ENCODE measurements around the gene ERCC4.
"Not testable (repeated sequence)": the region's sequence is repeated elsewhere in the genome, so short reads cannot be mapped to it uniquely, and the experiment has no call there.

Gene ERCC4

DNA sequence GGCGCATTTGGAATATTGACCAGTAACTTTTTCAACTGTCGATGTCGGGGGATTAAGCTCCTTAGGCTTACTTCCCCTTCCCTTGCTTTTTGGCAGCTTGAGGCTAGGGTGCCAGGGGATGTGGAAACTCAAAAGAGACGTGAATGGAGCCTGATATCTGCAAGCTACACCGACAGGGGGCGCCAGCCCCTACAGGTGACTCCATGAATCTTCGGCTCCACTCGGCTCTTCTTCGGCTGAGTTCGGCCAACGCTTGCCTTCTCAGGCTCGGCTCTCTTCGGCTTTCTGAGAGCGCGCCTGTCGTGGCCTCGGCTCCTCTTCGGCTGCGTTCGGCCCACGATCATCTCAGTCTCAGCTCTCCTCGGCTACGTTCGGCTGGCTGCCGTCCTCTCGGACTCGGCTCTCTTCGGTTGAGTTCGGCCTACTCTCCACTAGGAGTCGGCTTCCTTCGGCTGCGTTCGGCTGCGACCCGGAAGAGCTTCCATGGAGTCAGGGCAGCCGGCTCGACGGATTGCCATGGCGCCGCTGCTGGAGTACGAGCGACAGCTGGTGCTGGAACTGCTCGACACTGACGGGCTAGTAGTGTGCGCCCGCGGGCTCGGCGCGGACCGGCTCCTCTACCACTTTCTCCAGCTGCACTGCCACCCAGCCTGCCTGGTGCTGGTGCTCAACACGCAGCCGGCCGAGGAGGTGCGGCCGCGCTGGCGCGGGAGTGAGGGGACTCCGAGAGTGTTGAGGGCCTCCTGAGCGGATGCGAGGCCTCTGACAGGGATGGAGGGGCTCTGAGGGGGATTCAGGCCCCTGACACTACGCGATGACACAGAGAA lies at the start of gene ERCC4:
Gene ERCC4 (plus strand): TSS at position 472 of the 827 bp plus-strand sequence. CDS start 12 bp downstream, at position 484.
- DNase-seq, result peak; percentile 98

DNA sequence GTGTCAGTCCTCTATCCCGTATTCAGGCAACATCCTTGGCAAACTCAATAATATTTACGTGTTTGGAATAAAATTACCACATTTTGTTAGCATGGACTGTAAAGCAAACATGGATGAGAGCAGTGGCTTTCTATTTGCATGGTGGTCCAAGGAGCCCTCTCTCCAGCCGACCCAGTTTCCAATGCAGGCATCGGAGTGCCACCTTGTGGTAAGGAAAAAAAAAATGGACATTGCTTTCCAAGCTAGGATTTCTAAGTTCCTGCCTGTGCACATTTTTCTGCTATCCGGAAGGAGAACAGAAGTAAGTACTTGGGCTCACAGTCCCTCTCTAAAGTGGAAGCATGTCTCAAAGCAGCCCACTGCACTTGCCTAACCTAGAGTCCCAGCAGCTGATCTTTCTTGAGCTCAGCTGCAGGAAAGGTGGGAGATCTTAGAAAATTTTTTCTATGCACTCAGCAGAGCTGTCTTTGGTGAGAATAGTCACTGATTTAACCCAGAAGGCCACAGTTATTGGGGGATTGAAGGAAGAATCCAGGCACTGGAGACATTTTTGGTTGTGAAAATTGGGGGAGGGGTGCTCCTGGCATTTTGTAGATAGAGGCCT lies 46.0 kb upstream of the ERCC4 start:
- DNase-seq, result peak; percentile 16

DNA sequence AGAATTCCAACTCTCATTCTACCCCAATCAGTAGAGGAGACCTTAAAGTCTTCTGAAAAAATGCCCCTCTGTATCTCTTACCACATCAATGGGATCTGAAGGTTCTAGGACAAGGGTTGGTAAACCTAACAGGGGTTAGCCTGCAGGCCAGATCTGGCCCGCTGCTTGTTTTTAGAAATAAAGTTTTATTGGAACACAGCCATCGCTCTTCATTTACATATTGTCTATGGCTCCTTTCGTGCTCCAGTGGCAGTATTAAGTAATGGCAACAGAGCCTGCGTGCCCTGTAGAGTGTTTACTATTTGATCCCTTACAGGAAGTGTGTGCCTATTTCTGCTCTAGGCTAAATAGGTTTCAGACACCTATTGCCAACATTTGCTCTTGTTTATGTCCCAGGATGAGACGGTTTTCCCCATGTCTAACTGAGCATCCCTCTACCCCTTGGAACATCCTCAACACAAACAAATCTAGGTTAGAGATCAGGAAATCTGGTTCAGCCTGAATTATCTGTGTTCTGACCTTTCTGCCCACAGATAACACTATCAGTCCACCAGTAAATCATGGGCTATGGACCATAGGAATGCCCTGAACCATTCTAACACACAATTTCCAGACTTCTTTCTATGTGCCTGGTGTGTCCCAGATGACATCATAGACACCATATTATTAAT lies 44.2 kb upstream of the ERCC4 start:
- no peak for DNase-seq

DNA sequence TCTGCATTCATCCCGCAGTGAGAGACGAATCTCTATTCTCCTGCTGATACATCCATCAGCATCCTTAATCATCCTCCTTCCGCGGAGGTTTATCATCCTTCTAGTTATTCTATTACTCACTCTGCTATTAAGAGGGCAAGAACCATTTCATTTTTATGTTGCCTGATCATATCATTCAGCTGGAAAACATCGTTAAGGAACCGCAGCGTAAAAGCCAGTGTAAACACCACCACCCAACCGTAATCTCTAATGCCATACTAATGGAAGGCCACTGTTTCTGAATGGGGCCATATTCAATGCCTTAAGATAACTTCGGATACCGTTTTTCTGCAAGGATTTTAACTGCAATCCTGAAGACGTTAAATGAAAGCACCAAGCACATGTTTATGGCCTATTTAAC lies 36.7 kb upstream of the ERCC4 start:
- no peak for DNase-seq

DNA sequence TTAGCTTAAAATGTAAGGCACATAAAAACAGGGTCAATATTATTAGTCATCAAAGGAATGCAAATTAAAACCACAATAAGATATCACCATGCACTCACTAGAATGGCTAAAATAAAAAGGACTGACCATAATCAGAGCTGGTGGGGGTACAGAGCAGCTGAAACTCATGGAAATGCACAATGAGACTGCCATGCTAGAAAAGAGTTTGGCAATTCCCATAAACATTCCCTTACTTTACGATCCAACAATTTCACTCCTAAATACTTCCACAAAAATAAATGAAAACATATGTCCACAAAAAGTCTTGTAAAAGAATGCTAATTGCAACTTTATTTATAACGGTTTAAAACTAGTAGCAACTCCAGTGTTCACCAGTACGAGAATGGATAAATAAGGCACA lies 36.1 kb upstream of the ERCC4 start:
- no peak for DNase-seq

DNA sequence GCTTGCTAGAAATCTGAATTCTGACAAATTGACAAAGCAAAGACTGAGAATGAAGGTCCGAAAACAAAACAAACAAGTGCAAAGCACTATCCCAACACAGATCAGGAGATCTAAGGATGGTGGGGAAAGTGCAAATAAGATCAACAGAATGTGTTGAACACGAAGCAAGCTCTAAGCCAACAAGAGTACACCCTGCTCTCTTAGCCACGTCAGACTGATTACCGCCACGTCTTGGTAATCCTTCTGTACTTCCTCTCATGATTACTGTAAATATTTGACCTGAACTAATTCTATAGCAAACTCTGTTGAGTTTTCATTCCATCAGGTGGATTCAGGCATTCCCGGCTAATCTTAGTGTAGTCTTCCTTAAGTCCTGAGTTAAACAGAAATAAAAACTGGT lies 34.3 kb upstream of the ERCC4 start:
- no peak for DNase-seq

DNA sequence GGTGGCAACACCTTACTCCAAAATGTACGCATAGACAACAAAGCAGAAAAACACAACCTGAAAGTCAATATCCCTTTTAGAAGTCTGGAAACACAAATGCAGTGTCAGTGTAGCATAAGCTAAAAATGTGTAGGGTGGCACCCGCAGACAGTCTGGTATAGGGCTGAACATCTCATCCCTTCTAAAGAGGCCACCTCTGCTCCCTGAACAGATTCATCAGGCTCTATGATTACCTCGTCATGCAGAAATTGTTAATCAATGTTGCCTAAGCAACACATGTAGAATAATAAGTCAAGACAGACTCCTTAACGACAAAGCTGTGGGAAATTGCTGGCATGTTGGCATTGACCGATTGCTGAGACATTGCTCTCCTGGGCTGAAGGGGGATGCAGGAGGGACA lies 33.3 kb upstream of the ERCC4 start:
- DNase-seq, result no peak

DNA sequence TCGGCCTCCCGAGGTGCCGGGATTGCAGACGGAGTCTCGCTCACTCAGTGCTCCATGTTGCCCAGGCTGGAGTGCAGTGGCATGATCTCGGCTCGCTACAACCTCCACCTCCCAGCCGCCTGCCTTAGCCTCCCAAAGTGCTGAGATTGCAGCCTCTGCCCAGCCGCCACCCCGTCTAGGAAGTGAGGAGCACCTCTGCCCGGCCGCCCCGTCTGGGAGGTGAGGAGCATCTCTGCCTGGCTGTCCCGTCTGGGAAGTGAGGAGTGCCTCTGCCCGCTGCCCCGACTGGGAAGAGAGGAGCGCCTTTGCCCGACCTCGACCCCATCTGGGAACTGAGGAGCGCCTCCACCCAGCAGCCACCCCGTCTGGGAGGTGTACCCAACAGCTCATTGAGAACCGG lies 30.6 kb upstream of the ERCC4 start:
- DNase-seq, result not testable (repeated sequence)

DNA sequence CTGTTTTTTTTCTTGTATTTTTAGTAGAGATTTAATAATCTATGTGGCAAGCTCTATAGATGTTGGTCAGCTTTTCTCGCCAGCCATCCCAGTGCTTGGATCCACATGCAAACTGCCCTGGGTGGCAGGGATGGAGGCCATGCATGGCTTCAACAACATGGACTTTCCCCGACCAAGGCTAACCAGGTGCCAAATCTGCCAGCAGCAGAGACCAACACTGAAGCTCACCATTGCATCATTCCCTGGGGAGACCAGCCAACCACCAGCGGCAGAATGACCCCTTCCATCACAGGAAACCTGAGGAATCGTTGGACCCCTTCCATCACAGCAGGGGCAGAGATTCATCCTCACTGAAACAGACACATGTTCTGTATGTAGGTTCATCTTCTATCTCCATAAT lies 27.7 kb upstream of the ERCC4 start:
- no peak for DNase-seq

DNA sequence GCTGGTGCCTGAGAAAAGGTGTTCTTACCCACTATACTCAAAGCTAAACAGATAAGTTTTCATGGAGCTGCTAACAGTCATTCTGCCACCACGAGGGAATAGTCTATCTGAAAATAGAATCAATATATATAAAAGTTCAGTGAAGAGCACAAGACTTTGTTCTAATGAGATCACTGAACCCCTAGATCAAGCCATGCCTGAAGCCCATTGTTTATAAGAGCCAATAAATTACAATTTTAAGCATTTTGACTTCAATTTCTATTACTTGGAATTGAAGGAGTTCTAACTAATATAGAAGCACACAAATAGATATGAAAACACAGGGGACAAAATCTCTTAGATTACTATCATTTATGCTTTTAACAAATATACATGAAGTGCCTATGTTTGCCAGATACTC lies 24.4 kb upstream of the ERCC4 start:
- no peak for DNase-seq

DNA sequence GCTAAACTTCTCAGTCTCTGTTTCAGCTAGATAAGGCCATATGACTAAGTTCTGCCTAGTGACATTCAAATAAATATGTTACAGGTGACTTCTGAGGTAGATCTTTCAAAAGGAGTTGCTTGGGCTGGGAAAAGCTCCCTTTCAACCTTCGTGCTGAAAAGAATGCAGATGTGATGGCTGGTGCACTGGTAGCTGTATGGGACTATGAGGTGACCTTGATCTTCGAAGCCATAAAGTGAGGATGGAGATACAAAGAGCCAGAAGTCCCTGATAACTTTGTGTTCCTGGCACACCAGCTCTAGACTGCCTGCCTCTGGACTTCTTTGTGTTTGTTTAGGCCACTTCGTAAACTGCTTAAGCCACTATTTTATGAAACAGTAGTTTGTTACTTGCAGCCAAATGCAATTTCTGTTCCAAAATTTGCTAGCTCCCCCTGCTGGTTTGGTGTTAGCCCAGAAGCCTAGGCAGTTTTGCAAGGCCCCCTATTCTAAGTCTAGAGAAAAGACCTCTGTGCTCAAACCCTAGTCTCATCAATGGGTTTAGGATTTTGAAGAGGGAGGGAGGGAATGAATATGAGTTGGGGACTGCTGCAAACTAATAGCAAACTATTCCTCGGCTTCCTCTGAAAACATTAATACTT lies 23.3 kb upstream of the ERCC4 start:
- no peak for DNase-seq

DNA sequence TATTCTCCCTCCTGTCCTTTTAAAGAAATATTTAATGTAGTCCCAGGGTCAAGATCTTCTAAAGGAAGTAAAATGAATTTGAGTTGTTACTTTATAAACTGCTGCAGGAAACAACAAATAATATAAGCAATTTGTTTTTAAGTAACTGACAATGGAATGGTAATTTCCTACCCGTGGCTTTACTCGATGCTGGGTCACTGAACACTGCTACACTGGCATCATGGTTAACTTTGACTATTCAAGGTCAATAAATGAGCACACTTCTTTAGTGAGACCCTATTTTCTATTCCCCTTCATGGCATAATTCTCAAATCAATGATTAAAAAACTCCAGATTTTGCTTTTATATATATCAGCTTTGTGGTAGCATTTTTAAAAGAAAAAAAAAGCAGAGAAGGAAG lies 22.1 kb upstream of the ERCC4 start:
- DNase-seq, result no peak

DNA sequence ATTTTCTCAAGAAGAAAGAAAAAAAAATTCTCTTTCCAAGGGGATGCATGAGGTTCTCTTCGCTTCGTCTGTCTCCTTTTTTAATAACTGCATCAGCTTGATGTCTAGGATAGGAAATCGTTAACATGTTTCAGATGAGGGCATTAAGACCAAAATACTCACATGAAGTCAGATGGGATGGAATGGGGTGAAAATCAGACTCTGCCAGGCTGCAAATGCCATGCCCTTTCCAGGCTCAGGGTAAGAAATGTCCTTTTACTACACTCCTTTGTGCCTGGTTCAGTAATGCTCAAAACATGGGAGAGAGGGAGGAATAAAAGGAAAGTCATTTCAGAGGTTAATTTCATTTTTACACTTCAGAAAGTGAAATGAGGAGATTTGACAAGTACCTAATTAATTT lies 21.7 kb upstream of the ERCC4 start:
- no peak for DNase-seq

DNA sequence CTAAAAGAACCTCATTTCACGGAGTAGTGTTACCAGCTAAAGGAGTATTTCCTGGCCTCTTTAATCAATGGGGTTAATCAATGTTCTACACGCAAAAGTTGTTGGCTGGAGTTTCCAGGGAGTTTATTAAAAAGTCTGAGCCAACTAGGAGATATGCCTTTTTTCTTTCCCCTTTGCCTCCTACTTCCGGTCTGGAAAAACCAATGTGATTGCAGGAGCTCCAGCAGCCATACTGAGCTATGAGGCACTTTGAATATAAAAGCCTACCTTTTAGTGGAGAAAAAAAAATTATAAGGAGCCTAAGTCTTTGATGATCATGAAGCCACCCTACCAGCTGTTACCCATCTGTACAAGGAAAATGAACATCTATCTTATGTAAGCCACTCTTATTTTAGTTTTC lies 17.9 kb upstream of the ERCC4 start:
- DNase-seq, result no peak

DNA sequence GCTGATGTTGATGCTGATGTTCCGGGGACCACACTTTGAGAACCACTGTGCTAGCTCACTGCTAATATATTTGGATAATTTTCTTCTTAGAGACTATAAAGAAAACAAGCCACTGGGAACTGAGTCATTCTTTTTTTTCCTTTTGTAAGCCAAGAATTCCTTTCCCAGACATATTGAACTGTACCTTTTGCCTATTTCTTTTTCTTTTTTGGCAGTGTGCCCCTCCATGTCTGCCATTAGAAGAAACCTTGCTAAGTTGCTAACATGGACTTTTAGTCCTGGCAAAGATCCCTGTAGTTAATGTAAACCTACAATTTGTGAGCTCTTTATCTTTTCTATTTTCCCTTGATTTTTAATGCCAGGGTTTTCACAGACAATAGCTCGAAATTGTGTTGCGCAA lies 17.3 kb upstream of the ERCC4 start:
- DNase-seq, result no peak

DNA sequence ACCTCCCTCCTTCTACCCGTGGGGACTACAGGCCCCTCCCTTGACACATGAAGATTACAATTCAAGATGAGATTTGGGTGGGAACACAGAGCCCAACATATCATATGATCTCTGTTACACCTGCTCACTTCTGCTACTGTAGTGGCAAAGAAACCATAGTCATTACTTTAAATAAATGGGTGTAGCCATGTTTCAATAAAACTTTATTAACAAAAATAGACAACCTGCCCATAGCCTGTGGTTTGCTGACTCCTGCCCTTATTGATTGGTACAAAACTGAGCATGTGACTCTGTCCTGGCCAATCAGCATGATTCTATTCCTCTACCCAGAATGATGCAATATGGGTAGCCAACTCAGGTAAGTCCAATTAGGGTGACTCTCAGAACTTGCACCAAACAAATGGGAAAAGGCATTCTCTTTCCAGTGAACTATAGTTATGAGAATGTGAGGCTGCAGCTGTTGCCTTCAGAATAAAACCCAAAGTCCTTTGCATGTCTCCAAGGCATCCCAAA lies 15.7 kb upstream of the ERCC4 start:
- no peak for DNase-seq

DNA sequence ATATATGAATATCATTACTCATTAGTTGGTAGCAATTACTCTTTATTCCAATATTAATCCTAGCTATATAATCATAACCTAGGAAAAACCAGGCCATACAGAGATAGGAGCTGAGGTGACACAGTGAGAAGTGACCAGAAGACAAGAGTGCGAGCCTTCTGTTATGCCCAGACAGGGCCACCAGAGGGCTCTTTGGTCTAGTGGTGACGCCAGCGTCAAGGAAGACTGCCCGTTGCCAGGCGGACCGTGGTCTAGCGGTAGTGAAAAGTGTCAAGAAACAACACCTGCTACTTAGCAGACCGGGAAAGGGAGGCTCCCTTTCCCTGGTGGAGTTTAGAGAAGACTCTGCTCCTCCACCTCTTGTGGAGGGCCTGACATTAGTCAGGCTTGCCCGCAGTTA lies 15.1 kb upstream of the ERCC4 start:
- DNase-seq, result not testable (repeated sequence)

DNA sequence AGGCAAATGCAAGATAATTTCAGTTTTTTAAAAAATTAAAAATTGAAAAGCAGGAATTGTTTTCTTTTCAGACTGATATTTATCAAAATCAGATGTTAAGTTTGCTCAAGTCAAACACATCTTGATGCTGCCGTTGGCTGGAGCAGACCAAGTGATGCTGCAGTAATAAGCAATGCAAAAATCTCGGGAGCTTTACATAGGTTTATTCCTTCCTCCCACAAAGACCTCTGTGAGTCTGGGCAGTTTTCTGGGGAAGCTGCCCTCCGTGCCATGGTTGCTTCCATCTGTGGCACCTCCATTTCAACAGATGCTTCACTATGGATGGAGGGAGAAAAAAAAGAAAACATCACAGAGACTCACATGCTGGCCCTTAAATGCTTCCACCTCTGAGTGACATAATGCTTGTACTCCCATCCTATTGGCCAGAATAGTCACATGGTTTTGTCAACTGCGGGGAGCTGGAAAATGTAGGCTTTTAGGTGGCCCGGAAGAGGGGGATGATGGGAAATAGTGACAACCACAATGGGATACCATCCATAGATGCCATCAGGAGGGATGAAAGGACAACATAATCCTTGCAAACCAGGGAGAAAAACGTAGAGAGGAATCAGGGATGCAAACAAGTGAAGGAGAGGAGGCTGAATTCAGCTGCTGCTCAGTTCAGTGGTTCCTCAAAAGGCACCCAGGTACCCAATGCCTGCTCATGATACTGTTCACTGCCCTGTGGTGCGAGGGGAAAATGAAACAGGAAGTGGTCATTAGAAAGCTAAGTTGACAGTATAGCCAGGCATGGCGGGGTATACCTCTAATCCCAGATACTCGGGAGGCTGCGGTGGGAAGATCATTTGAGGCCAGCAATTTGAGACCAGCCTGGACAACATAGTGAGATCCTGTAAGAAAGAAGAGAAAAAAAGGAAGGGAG lies 13.5 kb upstream of the ERCC4 start:
- no peak for DNase-seq

DNA sequence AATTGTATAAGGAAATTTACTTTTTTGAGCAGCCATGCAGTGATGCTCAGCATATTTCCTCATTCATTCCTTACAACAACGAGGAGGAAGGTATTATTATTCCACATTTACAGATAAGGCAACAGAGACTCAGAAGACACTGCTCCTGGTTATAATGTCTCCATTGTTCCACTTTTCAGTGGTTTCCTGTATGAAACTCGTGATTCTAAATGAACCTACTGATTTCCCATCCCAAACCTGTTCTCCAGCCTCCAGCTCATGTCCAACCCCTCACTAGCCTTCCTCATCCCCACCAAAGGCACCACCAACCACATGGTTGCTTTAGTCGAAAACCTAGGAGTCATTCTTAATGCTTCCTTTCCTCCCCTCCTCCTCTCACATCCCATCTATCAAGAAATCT lies 12.5 kb upstream of the ERCC4 start:
- no peak for DNase-seq

DNA sequence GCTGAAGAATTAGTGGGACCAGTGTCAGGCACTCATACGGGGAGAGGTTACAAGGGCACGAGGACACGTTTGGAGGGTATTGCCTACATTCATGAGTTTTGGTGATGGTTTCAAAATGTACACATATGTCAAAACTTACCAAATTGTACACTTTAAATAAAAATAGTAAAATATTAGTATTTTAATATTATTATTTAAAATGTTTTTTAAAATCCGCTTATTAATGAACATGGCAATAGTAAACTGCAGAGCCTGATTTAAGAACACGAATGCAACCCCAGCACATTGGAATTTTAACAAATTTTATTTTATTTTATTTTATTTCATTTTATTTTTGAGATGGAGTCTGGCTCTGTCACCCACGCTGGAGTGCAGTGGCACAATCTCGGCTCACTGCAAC lies 10.9 kb upstream of the ERCC4 start:
- no peak for DNase-seq

DNA sequence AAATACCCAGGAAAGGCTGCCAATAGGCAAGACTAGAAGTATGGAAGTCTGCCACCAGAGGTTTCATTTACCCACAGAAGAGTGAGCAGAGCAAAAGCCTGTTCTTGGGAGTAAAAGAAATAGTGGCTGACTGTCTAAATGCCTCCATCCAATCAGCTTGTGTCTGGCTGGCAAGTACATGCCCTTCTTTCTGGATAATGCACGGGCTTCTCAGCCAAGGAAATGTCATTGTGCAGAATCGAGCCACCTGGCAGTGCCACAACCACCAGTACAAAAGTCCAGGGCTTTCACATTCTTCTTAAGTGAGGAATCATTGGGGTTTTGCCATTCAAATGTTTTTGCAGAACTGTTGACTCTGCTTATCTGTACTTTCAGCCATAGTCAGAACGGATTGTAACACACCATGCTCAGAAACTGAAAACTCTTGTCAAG lies 10.1 kb upstream of the ERCC4 start:
- no peak for DNase-seq

DNA sequence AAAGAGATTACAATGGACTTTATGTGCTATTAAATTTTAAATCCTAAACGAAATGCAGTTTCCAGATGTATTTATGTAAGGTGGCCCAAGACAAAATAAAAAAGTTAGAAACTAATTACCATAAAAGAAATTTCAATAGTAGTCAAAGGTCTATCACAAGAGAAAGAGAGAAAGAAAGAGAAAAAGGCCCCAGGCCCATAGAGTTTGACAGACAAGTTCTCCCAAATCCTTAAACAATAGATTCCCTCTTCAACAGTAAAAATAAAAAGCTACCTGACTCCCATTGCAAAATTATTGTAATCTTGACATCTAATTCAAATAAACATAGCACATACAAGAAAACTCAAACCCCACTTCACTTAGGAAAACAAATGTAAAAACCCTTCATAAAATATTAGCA lies 8.6 kb upstream of the ERCC4 start:
- DNase-seq, result no peak

All from NCI-H1105 (cell line).